Liver (tissue), 3 donors: ENCODE measurements around the gene CDH1.

Experiments
- CTCF ChIP-seq: fragments of 150-350 bp; IDR thresholded peaks from 2 replicates; pipeline ENCODE4 v1.5.1; 2017; ENCODE audit warnings: improper control_type of control experiment, low read depth, low read length; ENCODE audit not compliant: missing input control
- RXRA ChIP-seq, 2 donors: IDR thresholded peaks; 2 replicates each; pipeline ENCODE4 v1.6.1; 2017 to 2018; ENCODE audit warnings: antibody characterized with exemption in 2 of 2, mild to moderate bottlenecking in 1 of 2
- SP1 ChIP-seq: IDR thresholded peaks from 2 replicates; pipeline ENCODE4 v1.6.1; 2018; ENCODE audit warnings: antibody characterized with exemption, mild to moderate bottlenecking
- donor health status: healthy.
- donor health status: healthy.

- TF ChIP-seq RXRA (IDR thresholded peaks at IDR 0.05) = no peak
- no peak for TF ChIP-seq CTCF
- no peak for TF ChIP-seq SP1
Measured at GRCh38 chr16:68696514-68696913, 40.6 kb upstream of the CDH1 start.
